ENCODE results near the gene TNN. TPM values are rescaled to one million over a fixed set of nuclear protein-coding genes. Genes with fewer than 3 reads are reported as not detected.

Gene TNN
- total RNA-seq, 3 donors from 2014 or later (not counting 1 experiment from before 2014, with no cell fraction given) = not detected

Other genes starting within 250 kb of the TNN start
- 10 to 100 TPM; 43.8 to 55.4 (median 51.9) TPM for gene CACYBP, start 67.9 kb upstream of the TNN start, total RNA-seq
- gene MRPS14, start 44.4 kb upstream of the TNN start, total RNA-seq = 10 to 100 TPM; 11.5 to 13.2 (median 12.0) TPM
- 10 to 100 TPM; 18.0 to 21.2 (median 19.4) TPM for gene KIAA0040, start 124.9 kb downstream of the TNN start, total RNA-seq

Measured in natural killer cell (primary cell).